ENCODE results near the gene ESRRA. TPM values are rescaled to one million over a fixed set of nuclear protein-coding genes. Genes with fewer than 3 reads are reported as not detected.
A peak's percentile ranks its signal among the peaks of the same experiment; 100 is the strongest.

Gene ESRRA
- total and polyA plus RNA-seq, 2 of the 13 experiments (the other 11 are each of a cell fraction or from before 2014, with no cell fraction given): 18.1 to 36.3 TPM

DNA sequence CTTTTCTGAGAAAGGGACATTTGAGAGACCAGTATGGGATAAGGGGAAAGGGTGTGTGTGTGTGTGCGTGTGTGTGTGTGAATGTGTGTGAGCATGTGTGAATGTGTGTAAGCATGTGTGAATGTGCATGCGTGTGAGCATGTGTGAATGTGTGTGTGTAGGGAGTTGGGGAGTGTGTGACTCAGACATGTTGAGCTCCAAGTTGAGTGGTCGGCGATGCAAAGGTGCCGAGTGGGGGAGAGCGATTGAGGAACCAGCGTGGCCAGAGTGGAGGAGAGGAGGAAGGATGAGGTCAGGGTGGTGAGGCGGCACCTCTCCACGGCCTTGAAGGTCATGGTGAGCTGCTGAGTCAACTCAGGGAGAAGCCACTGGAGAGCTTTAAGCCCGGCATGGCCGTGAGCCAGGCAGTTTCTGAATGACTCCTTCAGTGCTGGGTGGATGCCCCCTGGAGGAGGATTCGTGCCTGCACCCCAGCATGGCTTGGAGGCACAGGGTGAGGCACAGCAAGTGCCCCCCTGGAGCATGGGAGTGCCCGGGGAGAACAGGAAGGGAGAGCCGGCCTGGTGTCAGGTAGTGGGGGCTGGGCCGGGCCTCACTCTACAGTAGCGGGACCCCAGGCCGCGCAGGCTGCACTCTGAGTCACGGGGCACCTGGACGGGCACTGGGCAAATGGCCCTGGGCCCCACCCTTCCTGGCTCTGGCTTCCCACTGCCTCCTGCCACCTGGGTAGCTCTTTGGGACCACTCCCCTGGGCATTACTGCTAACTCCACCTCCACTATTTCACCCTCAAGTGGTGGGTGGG is 26.4 kb downstream of the ESRRA start:
- FAIRE-seq: peak; percentile 71
- no TSS peak for BruUV-seq (replicated peaks)
- TF ChIP-seq SOX13 (IDR thresholded peaks at IDR 0.05) (no peak), SOX13 (CRISPR knock-in tag; conservative IDR thresholded peaks at IDR 0.05 in 1 of 2, IDR thresholded peaks at IDR 0.05 in 1 of 2) (peak in 1 of 2 experiments; percentile 4; a peak in 1 of 4 replicates), MIXL1 (CRISPR knock-in tag; IDR thresholded peaks at IDR 0.05) (no peak), XRCC5 (optimal IDR thresholded peaks at IDR 0.05; ENCODE audit: low read length) (peak; percentile 82), LCORL (IDR thresholded peaks at IDR 0.05) (no peak), LCORL (CRISPR knock-in tag; IDR thresholded peaks at IDR 0.05) (peak; percentile 33; the same call in 1 of the 2 replicates), MAFK (conservative IDR thresholded peaks at IDR 0.05 in 1 of 2, IDR thresholded peaks at IDR 0.05 in 1 of 2; ENCODE audit: low read length in 2 of 2) (0 out of 4 replicates have a peak, but pooled peaks of 1 of the 2 experiments have one; percentile 14), GFI1 (CRISPR knock-in tag; IDR thresholded peaks at IDR 0.05; ENCODE audit: borderline replicate concordance) (no peak), PCBP1 (IDR thresholded peaks at IDR 0.05; ENCODE audit: borderline replicate concordance, low read depth, low read length) (0 out of 2 replicates have a peak, but pooled peaks have one; percentile 17), HDAC2 (CRISPR knock-in tag; IDR thresholded peaks at IDR 0.05) (0 out of 2 replicates have a peak, but pooled peaks have one; percentile 31), ZMYM3 (CRISPR knock-in tag; IDR thresholded peaks at IDR 0.05) (peak; percentile 51; the same call in 1 of the 2 replicates), NCOR1 (IDR thresholded peaks at IDR 0.05; ENCODE audit: borderline replicate concordance, low read length) (no peak)
- TF ChIP-seq, protein P1, sequence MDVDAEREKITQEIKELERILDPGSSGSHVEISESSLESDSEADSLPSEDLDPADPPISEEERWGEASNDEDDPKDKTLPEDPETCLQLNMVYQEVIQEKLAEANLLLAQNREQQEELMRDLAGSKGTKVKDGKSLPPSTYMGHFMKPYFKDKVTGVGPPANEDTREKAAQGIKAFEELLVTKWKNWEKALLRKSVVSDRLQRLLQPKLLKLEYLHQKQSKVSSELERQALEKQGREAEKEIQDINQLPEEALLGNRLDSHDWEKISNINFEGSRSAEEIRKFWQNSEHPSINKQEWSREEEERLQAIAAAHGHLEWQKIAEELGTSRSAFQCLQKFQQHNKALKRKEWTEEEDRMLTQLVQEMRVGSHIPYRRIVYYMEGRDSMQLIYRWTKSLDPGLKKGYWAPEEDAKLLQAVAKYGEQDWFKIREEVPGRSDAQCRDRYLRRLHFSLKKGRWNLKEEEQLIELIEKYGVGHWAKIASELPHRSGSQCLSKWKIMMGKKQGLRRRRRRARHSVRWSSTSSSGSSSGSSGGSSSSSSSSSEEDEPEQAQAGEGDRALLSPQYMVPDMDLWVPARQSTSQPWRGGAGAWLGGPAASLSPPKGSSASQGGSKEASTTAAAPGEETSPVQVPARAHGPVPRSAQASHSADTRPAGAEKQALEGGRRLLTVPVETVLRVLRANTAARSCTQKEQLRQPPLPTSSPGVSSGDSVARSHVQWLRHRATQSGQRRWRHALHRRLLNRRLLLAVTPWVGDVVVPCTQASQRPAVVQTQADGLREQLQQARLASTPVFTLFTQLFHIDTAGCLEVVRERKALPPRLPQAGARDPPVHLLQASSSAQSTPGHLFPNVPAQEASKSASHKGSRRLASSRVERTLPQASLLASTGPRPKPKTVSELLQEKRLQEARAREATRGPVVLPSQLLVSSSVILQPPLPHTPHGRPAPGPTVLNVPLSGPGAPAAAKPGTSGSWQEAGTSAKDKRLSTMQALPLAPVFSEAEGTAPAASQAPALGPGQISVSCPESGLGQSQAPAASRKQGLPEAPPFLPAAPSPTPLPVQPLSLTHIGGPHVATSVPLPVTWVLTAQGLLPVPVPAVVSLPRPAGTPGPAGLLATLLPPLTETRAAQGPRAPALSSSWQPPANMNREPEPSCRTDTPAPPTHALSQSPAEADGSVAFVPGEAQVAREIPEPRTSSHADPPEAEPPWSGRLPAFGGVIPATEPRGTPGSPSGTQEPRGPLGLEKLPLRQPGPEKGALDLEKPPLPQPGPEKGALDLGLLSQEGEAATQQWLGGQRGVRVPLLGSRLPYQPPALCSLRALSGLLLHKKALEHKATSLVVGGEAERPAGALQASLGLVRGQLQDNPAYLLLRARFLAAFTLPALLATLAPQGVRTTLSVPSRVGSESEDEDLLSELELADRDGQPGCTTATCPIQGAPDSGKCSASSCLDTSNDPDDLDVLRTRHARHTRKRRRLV (CRISPR knock-in tag; IDR thresholded peaks at IDR 0.05): no peak
- TF ChIP-seq, protein P2, sequence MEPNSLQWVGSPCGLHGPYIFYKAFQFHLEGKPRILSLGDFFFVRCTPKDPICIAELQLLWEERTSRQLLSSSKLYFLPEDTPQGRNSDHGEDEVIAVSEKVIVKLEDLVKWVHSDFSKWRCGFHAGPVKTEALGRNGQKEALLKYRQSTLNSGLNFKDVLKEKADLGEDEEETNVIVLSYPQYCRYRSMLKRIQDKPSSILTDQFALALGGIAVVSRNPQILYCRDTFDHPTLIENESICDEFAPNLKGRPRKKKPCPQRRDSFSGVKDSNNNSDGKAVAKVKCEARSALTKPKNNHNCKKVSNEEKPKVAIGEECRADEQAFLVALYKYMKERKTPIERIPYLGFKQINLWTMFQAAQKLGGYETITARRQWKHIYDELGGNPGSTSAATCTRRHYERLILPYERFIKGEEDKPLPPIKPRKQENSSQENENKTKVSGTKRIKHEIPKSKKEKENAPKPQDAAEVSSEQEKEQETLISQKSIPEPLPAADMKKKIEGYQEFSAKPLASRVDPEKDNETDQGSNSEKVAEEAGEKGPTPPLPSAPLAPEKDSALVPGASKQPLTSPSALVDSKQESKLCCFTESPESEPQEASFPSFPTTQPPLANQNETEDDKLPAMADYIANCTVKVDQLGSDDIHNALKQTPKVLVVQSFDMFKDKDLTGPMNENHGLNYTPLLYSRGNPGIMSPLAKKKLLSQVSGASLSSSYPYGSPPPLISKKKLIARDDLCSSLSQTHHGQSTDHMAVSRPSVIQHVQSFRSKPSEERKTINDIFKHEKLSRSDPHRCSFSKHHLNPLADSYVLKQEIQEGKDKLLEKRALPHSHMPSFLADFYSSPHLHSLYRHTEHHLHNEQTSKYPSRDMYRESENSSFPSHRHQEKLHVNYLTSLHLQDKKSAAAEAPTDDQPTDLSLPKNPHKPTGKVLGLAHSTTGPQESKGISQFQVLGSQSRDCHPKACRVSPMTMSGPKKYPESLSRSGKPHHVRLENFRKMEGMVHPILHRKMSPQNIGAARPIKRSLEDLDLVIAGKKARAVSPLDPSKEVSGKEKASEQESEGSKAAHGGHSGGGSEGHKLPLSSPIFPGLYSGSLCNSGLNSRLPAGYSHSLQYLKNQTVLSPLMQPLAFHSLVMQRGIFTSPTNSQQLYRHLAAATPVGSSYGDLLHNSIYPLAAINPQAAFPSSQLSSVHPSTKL (CRISPR knock-in tag; IDR thresholded peaks at IDR 0.05): peak; percentile 41; the same call in 1 of the 2 replicates

More for the DNA sequence above, 26.4 kb downstream of the ESRRA start:
- no peaks in the 10 kb centered on the region for H4K20me1 ChIP-seq (ENCODE audit: insufficient read depth, low read length)
- peak overlapping the region; percentile 50 for H3K9ac ChIP-seq (ENCODE audit: insufficient read depth, low read depth, low read length)
- H3K27me3 ChIP-seq (ENCODE audit: control insufficient read depth in 1 of 2, insufficient read depth in 2 of 2, low read length in 2 of 2): peaks cover 3 to 7% of the 10 kb centered on the region in 2 experiments; a peak in 3 of 5 replicates
- H3K79me2 ChIP-seq (ENCODE audit: insufficient read depth, low read length): no peaks in the 10 kb centered on the region
- peaks cover 27% of the 10 kb centered on the region for H3K4me1 ChIP-seq (ENCODE audit: insufficient read depth, low read length)
- in situ Hi-C loops (cut with HindIII; ENCODE audit: extremely low pct_ligation_motif_present, low pct_unique_long_range_greater_than_20kb) (no loop called here), intact Hi-C loops (cut with micrococcal nuclease; ENCODE audit: unreplicated experiment) (no loop called here)
- no peaks in the 10 kb centered on the region for H3K9me3 ChIP-seq (ENCODE audit: low read length)
- H3K36me3 ChIP-seq (replicated peaks in 1 of 2; ENCODE audit: control insufficient read depth in 1 of 2, insufficient read depth in 2 of 2, low read length in 2 of 2): no peaks in the 10 kb centered on the region
- H2AFZ ChIP-seq (ENCODE audit: low read length): peak overlapping the region; percentile 35
- ChIA-PET CTCF (ENCODE audit: low intra/inter-chr PET ratio, low total read pairs) (interaction anchor here (1.0 kb wide), 1 partner anchor 31 kb away, joined by 5 read pairs; no protein-coding TSS in a partner anchor), POLR2A (interaction anchor here (0.6 to 1.9 kb wide), 12 partner anchors 8 to 127 kb away, joined by 3 to 33 read pairs (median 4); partner anchors contain the start of genes ESRRA, FKBP2, PRDX5 and TRMT112)
- DNase-seq (ENCODE audit: low spot score): peak; percentile 69
- WGBS (ENCODE audit: low lambda C conversion rate): 10% methylated on average over 10 of the region's 20 CpGs
- peak; percentile 91 for ATAC-seq
- peak overlapping the region; percentile 1 to 68 (median 5); a peak in 5 of 6 replicates for H3K4me3 ChIP-seq (replicated peaks in 1 of 3; ENCODE audit: insufficient read depth in 1 of 3, low read depth in 2 of 3, low read length in 3 of 3)
- no peak overlapping the region for H3K27ac ChIP-seq (ENCODE audit: extremely low read length, insufficient read depth, low read length)
- peak overlapping the region; percentile 85 for H3K4me2 ChIP-seq (ENCODE audit: low read depth, low read length)
